WERI-Rb-1 (cell line): Measurements from ENCODE around the gene SHOX.

ENCODE experiments used
- DNase-seq: peaks from one replicate; pipeline ENCODE4 v3.0.0-alpha.2; 2020
- H3K27ac ChIP-seq: fragments of 250-450 bp; sonication (Bioruptor Pico); 2 replicates; pipeline ENCODE4 v1.5.1; 2020; ENCODE audit warnings: mild to moderate bottlenecking, moderate library complexity
- H3K27me3 ChIP-seq: fragments of 250-450 bp; sonication (Bioruptor Pico); 2 replicates; pipeline ENCODE4 v1.5.1; 2021; ENCODE audit warnings: mild to moderate bottlenecking, low read depth, moderate library complexity; ENCODE audit not compliant: insufficient read depth, severe bottlenecking
- H3K36me3 ChIP-seq: fragments of 250-450 bp; sonication (Bioruptor Pico); 2 replicates; pipeline ENCODE4 v1.5.1; 2020; ENCODE audit warnings: mild to moderate bottlenecking, moderate library complexity
- H3K4me3 ChIP-seq: 2 replicates; pipeline ENCODE4 v1.5.1; 2011; ENCODE audit warnings: low read depth, mild to moderate bottlenecking, control low read depth, low read length
- H3K9me3 ChIP-seq: fragments of 250-450 bp; sonication (Bioruptor Pico); 2 replicates; pipeline ENCODE4 v1.5.1; 2021; ENCODE audit warnings: mild to moderate bottlenecking, moderate library complexity; ENCODE audit not compliant: severe bottlenecking
- TF ChIP-seq, protein P1 (sequence below): IDR thresholded peaks from 2 replicates; pipeline ENCODE4 v1.5.1; 2011; ENCODE audit warnings: low read depth, mild to moderate bottlenecking, control low read depth, inconsistent platforms, low read length

The SHOX gene

GRCh38 chrX:666762-667720 is 36.5 kb downstream of the SHOX start:
- TF ChIP-seq, protein P1, sequence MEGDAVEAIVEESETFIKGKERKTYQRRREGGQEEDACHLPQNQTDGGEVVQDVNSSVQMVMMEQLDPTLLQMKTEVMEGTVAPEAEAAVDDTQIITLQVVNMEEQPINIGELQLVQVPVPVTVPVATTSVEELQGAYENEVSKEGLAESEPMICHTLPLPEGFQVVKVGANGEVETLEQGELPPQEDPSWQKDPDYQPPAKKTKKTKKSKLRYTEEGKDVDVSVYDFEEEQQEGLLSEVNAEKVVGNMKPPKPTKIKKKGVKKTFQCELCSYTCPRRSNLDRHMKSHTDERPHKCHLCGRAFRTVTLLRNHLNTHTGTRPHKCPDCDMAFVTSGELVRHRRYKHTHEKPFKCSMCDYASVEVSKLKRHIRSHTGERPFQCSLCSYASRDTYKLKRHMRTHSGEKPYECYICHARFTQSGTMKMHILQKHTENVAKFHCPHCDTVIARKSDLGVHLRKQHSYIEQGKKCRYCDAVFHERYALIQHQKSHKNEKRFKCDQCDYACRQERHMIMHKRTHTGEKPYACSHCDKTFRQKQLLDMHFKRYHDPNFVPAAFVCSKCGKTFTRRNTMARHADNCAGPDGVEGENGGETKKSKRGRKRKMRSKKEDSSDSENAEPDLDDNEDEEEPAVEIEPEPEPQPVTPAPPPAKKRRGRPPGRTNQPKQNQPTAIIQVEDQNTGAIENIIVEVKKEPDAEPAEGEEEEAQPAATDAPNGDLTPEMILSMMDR: no peak
- DNase-seq: no peak
- H3K27ac ChIP-seq: no peak overlapping the region
- peaks cover 5% of the 10 kb centered on the region for H3K9me3 ChIP-seq
- H3K36me3 ChIP-seq: no peaks in the 10 kb centered on the region
- H3K27me3 ChIP-seq: peaks cover 35% of the 10 kb centered on the region
- H3K4me3 ChIP-seq: no peak overlapping the region

- no peaks in the 10 kb centered on the region for H3K36me3 ChIP-seq
- H3K27ac ChIP-seq: no peak overlapping the region
- H3K9me3 ChIP-seq: peaks cover 5% of the 10 kb centered on the region
- no peak for DNase-seq
- peaks cover 60% of the 10 kb centered on the region for H3K27me3 ChIP-seq
- TF ChIP-seq, protein P1: no peak
- H3K4me3 ChIP-seq: no peak overlapping the region
These were observed 40.1 kb downstream of the SHOX start for GRCh38 chrX:670645-671044.

DNA sequence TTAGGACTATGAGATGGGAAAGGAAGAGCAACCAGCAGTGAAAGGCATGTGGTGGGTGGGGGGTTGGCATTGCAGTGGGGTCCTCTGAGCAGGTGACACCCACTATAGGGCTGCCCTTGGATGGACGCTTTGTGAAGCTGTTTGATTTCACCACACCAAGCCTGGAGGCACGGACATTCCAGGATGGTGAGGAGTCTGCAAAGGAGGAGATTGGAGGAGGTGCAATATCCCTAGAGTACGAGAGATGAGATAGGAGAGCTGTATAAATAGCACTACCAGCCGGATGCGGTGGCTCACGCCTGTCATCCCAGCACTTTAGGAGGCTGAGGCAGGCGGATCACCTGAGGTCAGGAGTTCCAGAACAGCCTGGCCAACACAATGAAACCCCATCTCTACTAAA is 42.3 kb downstream of the SHOX start:
- Histone ChIP-seq H3K27me3 (peaks cover 73% of the 10 kb centered on the region), H3K36me3 (no peaks in the 10 kb centered on the region), H3K27ac (no peak overlapping the region), H3K4me3 (no peak overlapping the region), H3K9me3 (peaks cover 5% of the 10 kb centered on the region)
- DNase-seq: no peak
- TF ChIP-seq, protein P1: no peak

DNA sequence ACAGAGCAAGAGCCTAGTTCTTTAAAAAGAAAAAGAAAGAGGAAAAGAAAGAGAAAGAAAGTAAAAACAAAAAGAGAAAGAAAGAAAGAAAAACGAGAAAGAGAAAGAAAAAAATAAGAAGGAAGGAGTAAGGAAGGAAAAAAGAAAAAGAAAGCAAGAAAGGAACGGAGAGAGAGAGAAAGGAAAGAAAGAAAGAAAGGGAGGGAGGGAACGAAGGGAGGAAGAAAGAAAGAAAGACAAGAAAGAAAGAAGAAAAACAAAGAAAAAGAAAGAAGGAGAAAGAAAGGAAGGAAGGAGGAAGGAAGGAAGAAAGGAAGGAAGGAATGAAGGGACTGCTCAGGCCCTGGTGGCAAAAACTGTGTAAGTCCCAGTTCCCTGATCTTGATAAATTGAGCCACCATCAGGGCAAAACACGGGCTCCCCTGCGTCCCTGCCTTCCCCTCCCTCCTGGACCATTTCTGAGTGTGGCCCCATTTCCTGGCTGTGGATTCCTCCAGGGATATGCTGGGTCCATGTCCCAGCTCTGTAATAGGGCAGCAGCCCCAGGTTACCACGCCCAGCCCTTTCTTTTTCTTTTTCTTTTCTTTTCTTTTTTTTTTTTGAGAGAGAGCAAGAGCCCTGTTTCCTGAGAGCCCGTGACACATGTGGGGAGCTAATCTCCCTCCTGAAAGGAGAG is 44.8 kb downstream of the SHOX start:
- Histone ChIP-seq H3K36me3 (no peaks in the 10 kb centered on the region), H3K4me3 (no peak overlapping the region)

DNA sequence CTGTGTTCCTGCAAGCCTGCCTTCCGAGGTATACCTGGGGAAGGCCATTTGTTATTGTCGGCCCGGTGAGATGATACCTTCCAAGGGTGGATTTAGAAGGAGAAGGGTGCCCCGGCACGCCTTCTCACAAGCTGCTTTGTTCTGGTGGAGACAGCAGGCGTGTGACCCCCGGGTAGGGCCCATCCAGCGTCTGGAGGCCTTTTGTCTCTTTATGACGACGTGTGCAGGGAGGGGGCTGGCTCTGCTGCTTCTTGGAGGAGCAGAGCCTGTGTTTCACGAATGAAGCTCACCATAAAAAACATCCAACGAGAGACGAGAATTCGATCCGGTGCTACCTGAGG is 45.3 kb downstream of the SHOX start:
- Histone ChIP-seq H3K36me3 (no peaks in the 10 kb centered on the region), H3K27ac (no peak overlapping the region), H3K9me3 (peaks cover 7% of the 10 kb centered on the region), H3K4me3 (no peak overlapping the region), H3K27me3 (peaks cover 63% of the 10 kb centered on the region)
- TF ChIP-seq, protein P1: no peak
- DNase-seq: no peak

More for the DNA sequence above, 44.8 kb downstream of the SHOX start:
- no peak overlapping the region for H3K27ac ChIP-seq
- H3K27me3 ChIP-seq: peaks cover 62% of the 10 kb centered on the region
- TF ChIP-seq, protein P1: no peak
- H3K9me3 ChIP-seq: peaks cover 7% of the 10 kb centered on the region
- DNase-seq: no peak
